IPS-15b (cell line): ENCODE measurements around the gene MVB12B.

Experiments used
- H3K27me3 ChIP-seq: one replicate; pipeline ENCODE4 v1.6.1; 2013; ENCODE audit warnings: low read length; ENCODE audit not compliant: control insufficient read depth, insufficient read depth
- H3K36me3 ChIP-seq: one replicate; pipeline ENCODE4 v1.6.1; 2013; ENCODE audit warnings: low read length; ENCODE audit not compliant: control insufficient read depth, insufficient read depth
- H3K4me1 ChIP-seq: one replicate; pipeline ENCODE4 v1.6.1; 2013; ENCODE audit warnings: mild to moderate bottlenecking, low read length; ENCODE audit not compliant: control insufficient read depth, insufficient read depth
- H3K4me3 ChIP-seq: one replicate; pipeline ENCODE4 v1.5.1; 2013; ENCODE audit warnings: low read depth, low read length
- H3K9ac ChIP-seq: one replicate; pipeline ENCODE4 v1.6.1; 2013; ENCODE audit warnings: low read depth, mild to moderate bottlenecking, low read length
- H3K9me3 ChIP-seq: one replicate; pipeline ENCODE4 v1.6.1; 2013; ENCODE audit warnings: mild to moderate bottlenecking, low read length; ENCODE audit not compliant: control insufficient read depth, insufficient read depth

The MVB12B gene

GRCh38 chr9:126516561-126516935 is 189.9 kb downstream of the MVB12B start:
- Histone ChIP-seq H3K9me3 (no peaks in the 10 kb centered on the region), H3K4me3 (no peak overlapping the region), H3K9ac (no peak overlapping the region), H3K4me1 (peaks cover 15% of the 10 kb centered on the region), H3K27me3 (peaks cover 20% of the 10 kb centered on the region), H3K36me3 (no peaks in the 10 kb centered on the region)

DNA sequence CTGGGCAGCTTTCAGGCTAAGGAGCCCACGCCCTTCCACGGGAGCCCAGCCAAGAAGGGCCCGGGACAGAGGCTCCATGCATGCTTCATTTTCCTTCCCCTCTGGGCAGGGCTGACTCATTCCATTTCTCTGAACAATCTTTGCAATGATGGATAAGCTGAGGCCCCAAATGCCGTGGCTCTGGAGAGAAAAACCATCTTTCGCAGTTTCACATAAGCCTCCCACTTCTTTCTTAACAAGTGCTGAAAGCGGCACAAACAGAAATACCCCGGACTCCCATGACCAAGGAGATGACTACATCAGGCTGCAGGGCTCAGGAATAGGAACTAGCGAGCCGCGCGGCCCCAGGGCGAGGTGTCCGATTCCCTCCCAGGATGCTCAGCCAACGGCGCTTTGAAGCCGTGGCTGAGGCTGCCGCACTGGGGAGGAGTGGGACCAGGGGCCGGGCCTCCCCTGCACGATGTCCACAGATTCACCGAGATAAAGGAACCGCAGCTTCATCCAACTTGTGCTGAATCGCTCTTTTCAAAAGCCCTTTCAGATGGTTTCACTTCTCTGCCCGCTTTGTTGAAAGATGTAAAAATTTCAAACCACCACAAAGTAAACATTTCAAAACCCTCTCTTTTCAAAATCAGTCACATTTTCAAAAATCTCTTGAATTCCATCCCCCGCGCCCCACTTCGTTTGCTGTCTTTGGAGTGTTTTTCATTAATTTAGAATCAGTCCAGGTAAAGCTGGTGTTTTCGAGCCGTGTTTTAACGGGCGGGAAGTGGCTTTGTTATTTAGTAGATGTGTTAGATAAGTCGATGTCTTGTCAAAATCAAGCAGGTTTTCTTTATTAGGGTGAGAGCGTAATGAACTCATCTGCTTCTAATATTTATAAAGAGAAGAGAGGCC is 190.6 kb downstream of the MVB12B start:
- Histone ChIP-seq H3K36me3 (no peaks in the 10 kb centered on the region), H3K27me3 (peaks cover 20% of the 10 kb centered on the region), H3K4me3 (no peak overlapping the region), H3K9ac (no peak overlapping the region), H3K4me1 (peaks cover 15% of the 10 kb centered on the region), H3K9me3 (no peaks in the 10 kb centered on the region)

DNA sequence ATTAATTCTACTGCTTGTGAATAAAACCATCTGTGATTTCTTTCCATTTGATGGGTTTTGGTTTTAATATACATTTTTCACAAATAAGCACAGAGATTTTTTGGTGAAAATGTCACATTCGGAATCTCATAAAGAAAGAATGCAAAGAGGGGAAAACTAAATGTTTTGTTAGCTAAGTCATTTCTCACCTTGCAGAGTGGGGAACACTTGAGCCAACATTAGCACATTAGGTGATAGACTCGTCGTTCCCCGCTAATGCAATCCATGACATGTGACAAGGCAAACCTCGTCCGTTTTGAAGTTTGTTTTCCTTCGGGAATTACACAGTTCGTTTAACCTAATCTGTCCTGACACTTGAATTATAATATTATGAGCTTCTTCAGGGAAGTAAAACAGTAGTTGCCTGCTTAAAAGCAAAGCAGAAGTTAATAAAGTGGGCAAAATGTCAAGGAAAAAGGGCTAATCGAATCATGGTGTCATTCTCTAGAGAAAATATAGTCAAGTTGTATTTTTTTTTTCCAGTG is 191.3 kb downstream of the MVB12B start:
- Histone ChIP-seq H3K4me1 (peaks cover 15% of the 10 kb centered on the region), H3K4me3 (no peak overlapping the region), H3K9ac (no peak overlapping the region), H3K9me3 (no peaks in the 10 kb centered on the region), H3K36me3 (no peaks in the 10 kb centered on the region), H3K27me3 (peaks cover 20% of the 10 kb centered on the region)

GRCh38 chr9:126518763-126519162 is 192.1 kb downstream of the MVB12B start:
- no peak overlapping the region for H3K9ac ChIP-seq
- H3K27me3 ChIP-seq: peaks cover 20% of the 10 kb centered on the region
- H3K4me3 ChIP-seq: no peak overlapping the region
- no peaks in the 10 kb centered on the region for H3K9me3 ChIP-seq
- no peaks in the 10 kb centered on the region for H3K36me3 ChIP-seq
- peaks cover 10% of the 10 kb centered on the region for H3K4me1 ChIP-seq

DNA sequence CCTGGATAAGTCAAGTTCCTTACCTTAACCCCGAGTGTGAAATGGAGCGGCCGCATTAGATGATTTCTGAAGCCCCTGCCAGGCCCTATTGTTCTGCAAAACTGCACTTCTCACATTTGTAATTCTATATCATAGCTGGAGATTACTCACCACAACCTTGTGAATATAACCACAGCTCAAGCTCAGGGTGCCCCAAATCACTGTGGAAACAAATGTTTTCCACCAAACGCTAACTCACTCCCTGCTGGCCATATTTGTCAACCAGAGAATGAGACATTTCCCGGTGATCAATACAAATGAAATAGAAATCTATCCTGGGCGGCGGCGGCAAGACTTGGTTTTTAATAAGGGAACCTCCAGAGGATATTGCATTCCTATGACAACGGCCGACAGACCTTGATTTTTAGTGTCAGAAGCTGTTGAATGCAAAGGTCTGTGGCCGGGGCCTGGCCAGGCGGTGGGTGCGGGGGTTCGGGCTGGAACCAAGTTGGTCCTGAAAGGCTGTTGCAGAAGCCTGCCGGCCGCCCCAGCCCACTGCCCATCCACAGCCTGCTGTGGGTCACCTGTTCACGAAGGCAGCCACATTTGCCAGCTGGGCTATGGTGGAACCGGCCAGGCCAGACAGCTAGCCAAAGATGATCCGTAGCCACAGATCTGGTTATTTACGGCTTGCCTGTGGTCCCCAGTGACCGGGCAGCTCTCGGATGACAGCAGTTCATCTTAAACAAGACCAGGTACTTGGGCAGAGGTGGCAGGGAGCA is 193.2 kb downstream of the MVB12B start:
- Histone ChIP-seq H3K27me3 (peaks cover 20% of the 10 kb centered on the region), H3K9ac (no peak overlapping the region), H3K9me3 (no peaks in the 10 kb centered on the region), H3K4me1 (peaks cover 9% of the 10 kb centered on the region), H3K4me3 (no peak overlapping the region), H3K36me3 (no peaks in the 10 kb centered on the region)

- Histone ChIP-seq H3K36me3 (no peaks in the 10 kb centered on the region), H3K9me3 (no peaks in the 10 kb centered on the region), H3K27me3 (peaks cover 20% of the 10 kb centered on the region), H3K4me3 (no peak overlapping the region), H3K9ac (no peak overlapping the region), H3K4me1 (peaks cover 9% of the 10 kb centered on the region)
These were observed 193.8 kb downstream of the MVB12B start for GRCh38 chr9:126520453-126520852.

DNA sequence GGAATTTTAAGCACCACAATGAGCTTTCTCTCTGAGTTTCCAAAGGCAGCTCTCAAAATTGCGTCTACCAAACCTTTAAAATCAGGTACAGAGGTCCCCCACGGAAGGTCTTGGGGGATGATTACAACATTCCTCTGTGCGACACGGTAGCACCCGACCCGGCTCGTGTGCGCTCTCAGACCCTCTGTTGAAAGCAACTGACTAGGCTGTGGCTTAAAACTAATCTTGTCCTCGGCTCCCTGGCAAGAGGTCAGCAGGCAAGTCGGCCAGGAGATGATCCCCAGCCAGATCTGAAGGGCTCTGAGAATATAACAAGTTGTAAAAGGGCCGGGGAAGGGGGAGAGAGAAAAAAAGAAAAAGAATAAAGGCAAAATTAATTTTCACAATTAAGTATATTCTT is 194.5 kb downstream of the MVB12B start:
- peaks cover 9% of the 10 kb centered on the region for H3K4me1 ChIP-seq
- no peak overlapping the region for H3K9ac ChIP-seq
- no peaks in the 10 kb centered on the region for H3K36me3 ChIP-seq
- H3K9me3 ChIP-seq: no peaks in the 10 kb centered on the region
- H3K27me3 ChIP-seq: peaks cover 14% of the 10 kb centered on the region
- no peak overlapping the region for H3K4me3 ChIP-seq

GRCh38 chr9:126521551-126521950 is 194.9 kb downstream of the MVB12B start:
- Histone ChIP-seq H3K9me3 (no peaks in the 10 kb centered on the region), H3K36me3 (no peaks in the 10 kb centered on the region), H3K4me1 (peaks cover 9% of the 10 kb centered on the region), H3K27me3 (peaks cover 11% of the 10 kb centered on the region), H3K4me3 (no peak overlapping the region), H3K9ac (no peak overlapping the region)

- Histone ChIP-seq H3K27me3 (peaks cover 5% of the 10 kb centered on the region), H3K36me3 (no peaks in the 10 kb centered on the region), H3K9me3 (no peaks in the 10 kb centered on the region), H3K4me1 (peaks cover 5% of the 10 kb centered on the region), H3K9ac (no peak overlapping the region), H3K4me3 (no peak overlapping the region)
These were observed 195.5 kb downstream of the MVB12B start for GRCh38 chr9:126521976-126522590.

- Histone ChIP-seq H3K9ac (no peak overlapping the region), H3K36me3 (no peaks in the 10 kb centered on the region), H3K27me3 (peaks cover 3% of the 10 kb centered on the region), H3K4me1 (peaks cover 6% of the 10 kb centered on the region), H3K4me3 (no peak overlapping the region), H3K9me3 (no peaks in the 10 kb centered on the region)
These were observed 196.2 kb downstream of the MVB12B start for GRCh38 chr9:126522612-126523356.

DNA sequence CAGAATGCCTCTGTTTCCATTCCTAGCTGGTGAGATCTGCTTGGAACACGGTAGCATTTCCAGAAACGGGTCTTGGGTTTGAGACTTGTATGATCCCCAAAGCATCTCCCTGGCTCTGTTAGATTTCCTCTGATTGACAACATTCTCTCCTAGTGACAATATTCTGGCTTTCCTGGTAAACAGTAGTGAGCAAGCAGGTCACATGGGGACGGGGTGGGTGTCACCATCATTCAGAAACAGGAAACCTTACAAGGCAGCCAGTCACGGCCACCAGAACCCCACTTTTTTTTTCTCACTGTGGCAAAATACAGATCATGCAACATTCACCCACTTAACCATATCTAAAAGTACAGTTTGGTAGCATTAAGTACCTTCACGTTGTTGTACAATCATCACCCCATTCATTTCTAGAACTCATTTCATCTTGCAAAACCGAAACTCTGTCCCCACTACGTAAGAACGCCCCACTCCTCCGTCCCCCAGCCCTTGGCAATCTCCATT is 197.0 kb downstream of the MVB12B start:
- H3K9me3 ChIP-seq: no peaks in the 10 kb centered on the region
- no peak overlapping the region for H3K4me3 ChIP-seq
- H3K36me3 ChIP-seq: no peaks in the 10 kb centered on the region
- H3K9ac ChIP-seq: no peak overlapping the region
- peaks cover 8% of the 10 kb centered on the region for H3K4me1 ChIP-seq
- H3K27me3 ChIP-seq: no peaks in the 10 kb centered on the region
